Activated T-helper 1 cell treated with Interleukin-2 at 50 U/mL for 16 hours (primary cell): ENCODE results near the gene RASA2.

Experiments
- DNase-seq: peaks from one replicate; pipeline ENCODE4 v3.0.0-alpha.2; 2020; ENCODE audit warnings: low read depth

Gene RASA2

DNA sequence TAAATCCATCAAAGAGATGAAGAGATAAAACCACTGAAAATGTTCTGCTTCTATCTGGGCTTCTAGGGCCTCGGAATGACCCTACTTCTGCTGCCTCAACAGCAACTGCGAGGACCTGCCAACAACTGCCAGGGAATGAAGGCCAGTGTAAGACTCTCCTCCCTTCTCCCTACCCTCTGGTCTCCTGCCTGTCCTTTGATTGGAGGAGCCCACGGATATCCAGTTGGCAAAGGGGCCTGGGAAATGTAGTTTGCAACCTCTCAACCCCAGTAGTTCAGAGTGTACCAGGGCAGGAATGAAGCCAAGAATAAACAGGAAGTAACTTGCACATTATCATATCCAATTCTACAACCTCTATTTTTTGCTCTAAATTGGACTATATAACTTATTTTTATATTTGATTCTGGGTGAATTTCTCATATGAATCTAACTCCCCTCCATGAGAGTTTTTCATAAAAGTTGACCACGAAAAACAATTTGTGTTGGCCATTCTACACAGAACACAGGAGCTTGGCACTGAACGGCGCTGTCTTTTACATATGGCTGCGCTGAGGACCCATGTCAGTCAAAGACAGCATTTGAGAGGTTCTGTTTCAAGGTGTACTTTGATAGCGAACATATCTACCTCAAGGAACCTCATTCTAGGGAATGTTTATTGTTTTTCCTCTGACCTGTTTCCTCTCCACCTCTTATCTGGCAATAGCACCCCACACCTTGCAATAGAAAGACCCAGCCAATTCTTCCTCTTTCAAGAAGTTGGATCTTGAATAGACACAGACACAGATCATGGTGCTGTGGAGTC, 160.1 kb downstream of the RASA2 start:
- no peak for DNase-seq

DNA sequence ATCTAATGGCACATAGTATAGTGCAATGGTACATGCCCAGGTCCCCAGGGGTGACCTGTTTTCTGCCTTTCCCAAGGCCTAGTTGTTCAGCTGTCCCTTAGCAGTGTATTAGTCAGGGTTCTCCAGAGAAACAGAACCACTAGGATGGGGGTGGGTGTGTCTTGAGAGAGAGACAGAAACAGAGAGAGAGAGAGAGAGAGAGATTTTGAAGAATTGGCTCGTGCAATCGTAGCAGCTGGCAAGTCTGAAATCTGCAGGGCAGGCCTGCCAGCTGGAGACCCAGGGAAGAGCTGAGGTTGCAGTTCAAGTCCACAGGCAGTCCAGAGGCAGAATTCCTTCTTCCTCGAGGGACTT, 160.7 kb downstream of the RASA2 start:
- no peak for DNase-seq

DNA sequence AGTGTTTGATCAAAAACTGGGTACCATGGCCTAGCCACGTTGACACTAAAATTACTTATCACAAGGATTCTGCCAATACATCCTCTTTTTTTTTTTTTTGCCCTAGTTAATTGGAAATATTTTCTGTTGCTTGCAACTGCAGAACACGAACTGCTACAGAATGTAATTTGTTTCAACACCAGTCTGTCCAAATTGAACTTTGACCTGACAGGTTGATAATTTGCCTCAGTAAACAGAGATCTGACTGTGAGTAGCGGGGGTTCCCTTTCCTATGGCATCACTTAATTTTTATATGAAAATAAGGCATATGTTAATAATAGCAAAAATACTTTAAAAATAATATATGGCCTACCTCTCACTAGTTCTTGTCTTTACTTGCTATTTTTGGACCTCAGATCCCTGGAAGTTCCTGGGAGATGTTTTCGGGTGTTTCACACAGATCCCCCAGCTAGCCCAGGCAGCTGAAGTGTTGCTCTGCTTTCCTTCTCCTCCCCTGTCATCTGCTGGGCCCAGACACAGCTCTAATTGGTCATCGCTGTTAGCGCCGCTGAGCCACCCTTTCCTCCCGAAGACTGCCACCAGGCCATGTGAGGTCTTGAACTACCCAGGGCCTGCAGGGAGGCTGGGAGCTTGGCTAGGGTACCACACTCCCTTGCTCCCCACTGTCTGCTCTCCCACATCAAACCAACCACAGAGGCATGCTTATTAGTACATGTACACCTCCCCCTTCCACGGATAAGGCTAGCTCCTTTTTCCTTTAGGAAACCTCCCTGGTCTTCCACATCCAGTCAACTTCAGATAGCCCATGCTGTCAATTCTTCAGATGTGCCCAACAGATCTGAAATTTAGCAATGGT, 161.5 kb downstream of the RASA2 start:
- no peak for DNase-seq

DNA sequence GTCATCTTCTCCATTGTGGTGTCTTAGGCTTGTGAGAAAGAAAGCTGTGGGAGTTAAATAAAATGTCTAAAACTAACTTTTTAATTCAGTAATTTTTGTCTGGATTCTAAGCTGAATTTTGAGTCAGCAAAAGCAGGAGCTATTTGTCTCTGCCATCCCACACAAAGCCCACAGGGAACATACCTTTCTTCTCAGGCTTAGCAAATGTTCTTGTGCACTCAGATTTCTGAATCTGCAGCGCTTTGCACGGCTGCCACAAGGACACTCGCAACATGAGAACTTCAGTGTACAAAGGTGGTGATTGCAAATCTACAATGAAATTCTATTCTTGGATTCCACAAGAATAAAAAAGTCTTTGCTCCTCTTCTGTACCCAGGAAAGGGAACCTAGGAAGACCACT, 163.0 kb downstream of the RASA2 start:
- no peak for DNase-seq

DNA sequence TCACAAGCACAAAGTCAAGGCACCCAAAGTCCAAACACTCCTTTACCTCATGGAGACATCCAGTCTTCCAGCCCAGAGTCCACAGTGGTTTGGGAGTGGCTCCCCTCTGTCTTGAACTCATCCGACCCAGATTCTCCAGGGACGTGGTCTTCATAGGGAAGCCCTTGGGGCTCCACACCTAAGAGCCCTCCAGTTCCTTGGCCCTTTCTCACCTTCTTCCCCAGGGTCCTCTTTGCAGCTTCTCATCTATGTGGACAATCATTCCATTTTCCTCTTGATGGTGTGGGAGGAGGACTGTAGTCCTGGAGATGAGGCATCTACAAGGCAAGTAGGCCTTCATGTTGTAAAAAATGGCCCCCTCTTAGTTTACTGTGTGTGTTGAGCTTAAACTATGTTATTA, 164.0 kb downstream of the RASA2 start:
- DNase-seq = no peak

DNA sequence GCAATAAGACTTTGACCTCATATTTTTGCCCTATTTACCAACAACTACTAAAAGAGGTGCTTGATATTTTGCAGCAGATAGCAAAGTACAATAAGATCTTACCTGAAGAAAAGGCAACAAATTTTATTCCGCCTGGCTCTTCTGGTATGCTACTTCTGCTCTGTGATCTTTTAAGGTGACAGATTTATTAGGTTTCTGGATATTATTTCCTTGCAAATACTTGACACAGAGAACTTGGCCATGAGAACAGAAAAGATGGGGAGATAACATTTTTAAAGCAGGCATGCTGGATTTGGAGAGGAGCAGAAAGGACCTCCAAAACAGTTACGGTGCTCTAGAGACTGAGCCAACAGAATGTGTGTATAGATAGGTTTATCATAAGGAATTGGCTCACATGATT, 164.6 kb downstream of the RASA2 start:
- DNase-seq = no peak

DNA sequence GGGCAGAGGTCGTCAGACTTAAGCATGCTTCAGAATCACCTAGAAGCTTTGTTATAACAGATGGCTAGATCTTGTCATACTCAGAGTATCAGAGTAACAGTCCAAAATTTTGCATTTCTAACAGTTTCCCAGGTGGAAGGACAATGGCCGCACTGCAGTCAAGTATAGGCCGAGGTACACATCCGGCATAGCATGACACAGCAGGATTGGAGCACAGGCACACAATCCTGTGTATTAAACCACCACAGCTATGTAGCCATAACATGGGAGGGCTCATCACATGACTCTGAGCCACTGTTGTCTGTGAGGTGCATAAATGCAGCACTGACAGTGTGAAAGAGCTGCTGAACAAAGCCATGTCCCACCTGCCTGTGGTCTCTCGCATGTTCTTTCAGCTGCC, 165.5 kb downstream of the RASA2 start:
- DNase-seq = no peak

DNA sequence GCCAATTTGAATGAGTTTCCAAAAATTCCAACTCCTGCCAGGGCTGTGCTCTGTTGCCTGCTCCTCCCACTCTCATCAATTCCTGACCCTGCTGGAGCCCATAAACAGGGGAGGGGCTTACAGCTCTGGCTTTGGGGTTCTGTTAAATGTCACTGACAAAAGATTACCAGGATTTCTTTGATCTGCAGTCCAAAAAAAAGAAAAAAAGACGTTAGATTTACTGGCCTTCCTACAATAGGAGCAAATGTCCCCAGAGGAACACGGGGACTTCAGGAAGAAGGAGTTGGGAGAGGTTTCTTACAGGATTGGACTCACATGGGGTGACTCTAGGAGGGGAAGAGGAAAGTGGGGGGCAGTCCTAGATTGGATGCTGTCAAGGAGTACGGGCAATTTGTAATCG, 167.0 kb downstream of the RASA2 start:
- no peak for DNase-seq

DNA sequence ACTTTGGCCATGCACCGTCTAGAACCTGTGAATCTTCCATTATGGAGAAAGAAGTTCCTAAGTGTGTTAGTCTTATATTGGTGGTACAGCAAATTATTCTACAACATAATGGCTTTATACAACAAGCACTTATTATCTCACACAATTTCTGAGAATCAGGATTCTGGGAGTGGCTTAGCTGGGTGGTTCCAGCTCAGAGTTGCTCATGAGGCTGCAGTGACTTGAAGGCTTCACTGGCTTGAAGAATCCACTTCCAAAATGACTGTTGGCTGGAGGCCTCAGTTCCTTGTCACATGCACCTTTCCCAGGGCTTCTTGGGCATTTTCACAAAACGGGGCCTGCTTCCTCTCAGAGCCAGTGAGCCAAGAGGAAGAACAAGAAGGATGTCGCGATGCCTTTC, 169.0 kb downstream of the RASA2 start:
- no peak for DNase-seq

DNA sequence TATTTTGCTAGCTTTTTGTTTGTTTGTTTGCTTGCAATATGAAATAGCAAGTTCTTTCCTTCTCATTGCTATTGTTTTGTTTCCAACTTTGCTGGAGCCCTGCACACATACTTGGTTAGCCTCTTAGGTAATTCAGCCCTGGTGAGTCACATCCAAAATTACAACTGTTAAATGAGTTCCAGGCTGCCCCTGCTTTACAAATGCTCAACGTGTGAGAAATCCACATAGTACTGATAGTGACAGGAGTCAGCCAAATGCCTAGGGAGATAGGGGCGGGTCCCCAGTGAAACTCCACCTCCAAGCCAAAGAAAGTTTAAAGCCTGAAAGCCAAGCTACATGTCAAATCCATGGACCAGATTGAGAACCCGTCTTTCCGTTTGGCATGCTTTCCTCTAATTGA, 169.9 kb downstream of the RASA2 start:
- DNase-seq = no peak

DNA sequence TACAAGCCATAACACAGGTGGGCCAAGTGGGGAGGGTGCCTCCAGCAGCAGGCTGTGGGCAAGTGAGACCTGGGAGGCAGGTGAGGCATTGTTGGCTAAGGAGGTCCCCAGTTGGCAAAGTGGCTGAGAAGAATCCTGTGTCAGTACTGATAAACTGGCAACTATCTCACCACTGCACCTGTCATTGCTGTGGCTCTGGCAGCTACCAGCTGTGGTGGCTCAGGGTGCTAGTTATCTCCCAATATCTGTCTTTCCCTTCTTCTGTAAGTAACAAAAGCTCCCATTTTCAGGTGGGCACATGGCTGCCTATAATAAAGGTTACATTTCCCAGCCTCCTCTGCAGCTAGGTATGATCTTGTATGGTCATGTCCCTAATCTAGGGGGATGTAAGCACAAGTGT, 170.7 kb downstream of the RASA2 start:
- DNase-seq = no peak

DNA sequence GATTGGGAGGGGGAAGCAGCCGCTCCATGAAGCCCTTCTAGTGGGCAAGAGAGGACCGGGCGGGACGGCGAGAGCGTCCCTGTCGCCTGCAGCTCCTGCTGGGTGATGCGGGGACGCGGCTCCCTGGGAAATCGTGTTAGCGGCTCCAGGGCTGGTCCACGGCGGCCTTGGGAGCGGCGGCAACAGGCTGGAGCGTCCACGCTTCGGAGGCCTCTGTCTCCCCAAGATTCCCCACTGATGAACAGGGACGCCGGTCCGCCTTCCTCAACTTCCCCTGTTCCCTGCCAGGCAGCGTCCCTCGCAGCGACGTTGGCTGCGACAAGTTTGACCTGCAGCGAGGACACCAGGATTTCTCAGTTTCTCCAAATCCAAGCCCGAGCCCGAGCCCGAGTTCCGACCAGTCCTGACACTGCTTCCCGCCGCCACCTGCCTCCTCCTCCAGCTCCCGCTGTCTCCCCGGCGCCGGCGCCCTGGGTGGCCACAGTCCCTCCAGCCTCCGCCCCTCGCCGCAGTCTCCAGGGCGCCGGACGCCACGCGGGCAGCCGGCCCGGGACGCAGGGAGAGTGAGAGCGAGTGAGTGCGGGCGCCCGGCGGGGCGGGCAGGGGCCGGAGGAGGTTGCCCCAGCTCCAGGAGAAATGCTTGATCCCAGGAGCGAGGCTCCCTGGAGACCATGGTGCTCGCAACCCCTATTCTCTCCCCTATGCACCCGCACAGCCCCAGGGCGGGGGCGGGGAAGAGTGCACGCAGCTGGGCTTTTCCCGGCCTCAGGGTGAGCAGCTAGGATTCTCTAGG, 173.2 kb downstream of the RASA2 start:
- no peak for DNase-seq

DNA sequence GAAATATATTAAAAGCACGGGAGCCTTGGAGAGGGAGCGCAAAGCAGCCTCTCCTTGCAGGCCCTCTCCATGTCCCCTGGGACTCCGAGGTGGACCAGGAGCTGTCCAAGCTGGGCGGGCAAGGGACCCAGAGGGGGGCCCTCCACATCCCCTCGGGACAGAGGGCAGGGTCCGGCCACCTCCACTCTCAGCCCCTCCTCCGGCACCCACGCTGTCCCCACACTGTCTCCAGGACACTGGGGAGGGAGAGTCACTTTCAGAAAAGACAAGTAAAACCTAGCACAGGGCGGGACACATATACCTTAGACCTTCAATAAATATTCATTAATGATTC, 173.8 kb downstream of the RASA2 start:
- DNase-seq = no peak

DNA sequence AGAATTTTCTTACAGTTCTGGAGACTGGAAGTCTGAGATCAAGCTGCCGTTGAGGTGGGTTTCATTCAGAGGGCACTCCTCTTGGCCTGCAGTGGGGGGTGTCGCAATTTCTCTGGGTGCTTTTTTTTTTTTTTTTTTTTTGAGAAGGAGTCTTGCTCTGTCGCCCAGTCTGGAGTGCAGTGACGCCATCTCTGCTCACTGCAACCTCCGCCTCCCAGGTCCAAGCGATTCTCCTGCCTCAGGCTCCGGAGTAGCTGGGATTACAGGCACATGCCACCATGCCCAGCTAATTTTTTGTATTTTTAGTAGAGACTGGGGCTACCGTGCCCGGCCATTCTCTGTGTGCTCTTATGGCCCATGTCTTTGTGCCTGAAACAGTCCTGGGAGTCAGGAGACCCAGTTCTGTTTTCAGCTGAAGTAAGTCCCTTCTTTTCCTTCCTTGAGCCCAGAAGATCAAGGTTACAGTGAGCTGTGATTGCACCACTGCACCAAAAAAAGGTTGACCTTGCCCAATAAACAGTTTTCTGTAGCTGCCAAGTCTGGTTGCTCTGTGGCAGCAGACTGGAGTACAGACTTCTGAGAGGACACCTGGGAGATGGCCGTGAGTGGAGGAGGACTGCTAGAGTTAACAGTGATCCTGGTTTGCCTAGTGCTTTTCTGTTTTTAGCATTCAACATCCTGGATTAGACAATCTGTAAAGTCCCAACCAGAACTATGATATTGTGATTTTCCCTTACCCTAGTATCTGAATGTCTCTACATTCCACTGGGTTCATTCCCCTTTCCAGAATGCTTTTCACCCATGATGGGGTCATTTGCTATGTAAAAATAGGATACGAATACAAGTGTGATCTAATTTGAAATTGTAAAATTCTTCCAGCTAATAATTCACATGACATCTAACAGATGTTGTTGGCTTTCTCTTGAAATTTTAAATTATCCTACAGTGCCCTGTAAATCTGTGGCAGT, 174.7 kb downstream of the RASA2 start:
- no peak for DNase-seq

DNA sequence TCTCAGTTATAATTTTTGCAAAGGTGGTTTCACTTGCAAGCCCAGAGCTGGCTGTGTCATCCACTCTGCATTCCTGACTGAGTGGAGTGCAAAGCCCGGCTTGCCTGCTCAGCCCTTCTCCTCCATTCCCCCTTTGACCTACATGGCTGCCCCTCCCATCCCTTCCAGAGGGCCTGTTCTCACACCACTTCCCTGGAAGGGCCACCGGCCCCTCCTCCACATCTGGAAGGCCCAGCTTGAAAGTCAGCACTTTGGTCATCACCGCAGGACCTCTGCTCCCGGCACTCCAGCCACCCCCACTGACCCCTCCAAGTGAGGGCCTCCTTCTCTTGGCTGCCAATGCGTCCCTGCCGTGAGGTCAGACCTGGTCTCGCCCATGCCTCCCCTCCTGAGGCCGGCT, 177.2 kb downstream of the RASA2 start:
- DNase-seq = no peak
